Mucosa of descending colon (tissue), 3 donors: ENCODE data around the gene KCNJ6. TPM values are rescaled to one million over a fixed set of nuclear protein-coding genes. Genes with fewer than 3 reads are reported as not detected.
"Not testable (repeated sequence)": the region's sequence is repeated elsewhere in the genome, so short reads cannot be mapped to it uniquely, and the experiment has no call there.

Experiments
- ATAC-seq: fragments of 200-7000 bp; cut with Tn5 transposase; one replicate; pipeline ENCODE4 v1.9.1; 2020; ENCODE audit warnings: mild to moderate bottlenecking, moderate library complexity
- DNase-seq, 3 donors: peaks; one replicate each; pipeline ENCODE4 v3.0.0-alpha.2; 2020
- H3K36me3 ChIP-seq: fragments of 200-600 bp; one replicate; pipeline ENCODE4 v1.8.0; 2021; ENCODE audit warnings: low read depth, mild to moderate bottlenecking
- H3K4me1 ChIP-seq: fragments of 200-600 bp; one replicate; pipeline ENCODE4 v1.8.0; 2021; ENCODE audit warnings: low read depth, mild to moderate bottlenecking
- H3K4me3 ChIP-seq: fragments of 200-600 bp; one replicate; pipeline ENCODE4 v1.8.0; 2021; ENCODE audit warnings: mild to moderate bottlenecking
- H3K9me3 ChIP-seq: fragments of 200-600 bp; one replicate; pipeline ENCODE4 v1.8.0; 2021; ENCODE audit warnings: mild to moderate bottlenecking
- CTCF ChIP-seq: fragments of 200-600 bp; IDR thresholded peaks from one replicate; pipeline ENCODE4 v1.8.0; 2022; ENCODE audit warnings: antibody characterized with exemption, mild to moderate bottlenecking
- intact Hi-C, 2 donors: fragments of 100-400 bp; cut with DNase I in 1 of 2; cut with micrococcal nuclease in 1 of 2; formaldehyde crosslinking; loops; one replicate each; pipeline versions ENCODE4 v1.11.0 to v1.11.1; 2022; cut with DNase I, micrococcal nuclease
- total RNA-seq, 3 donors: library from RNA; stranded (reverse); fragmentation: NEBNext Ultra II Directional in 2 of 3; extraction: Animal tissue kit (Norgen Biotek cat#: 25700) in 2 of 3; gene quantifications; one replicate each; pipeline versions ENCODE4 v1.2.1 to v1.2.4, GENCODE V29; 2021 to 2023
- donor health status: DM: no; HTN: no; CAD: no; lungs with moderate emphysema.
- donor health status: DM: no; HTN: no; CAD: no.
- donor health status: DM: no; HTN: yes; CAD: no.

The KCNJ6 gene
- total RNA-seq, 3 donors from 2014 or later = 0.09 to 0.19 (median 0.14) TPM

GRCh38 chr21:37667380-37667779 lies 248.9 kb downstream of the KCNJ6 start:
- Histone ChIP-seq H3K9me3 (no peaks in the 10 kb centered on the region), H3K4me3 (no peak overlapping the region), H3K36me3 (no peaks in the 10 kb centered on the region), H3K4me1 (no peaks in the 10 kb centered on the region)
- no peak for TF ChIP-seq CTCF
- DNase-seq (no peak), ATAC-seq (no peak)
- intact Hi-C loops = no loop called here

- Histone ChIP-seq H3K36me3 (no peaks in the 10 kb centered on the region), H3K9me3 (no peaks in the 10 kb centered on the region), H3K4me3 (no peak overlapping the region), H3K4me1 (no peaks in the 10 kb centered on the region)
- no peak for TF ChIP-seq CTCF
- intact Hi-C loops = no loop called here
- DNase-seq = no peak
- no peak for ATAC-seq
Measured at GRCh38 chr21:37665230-37666024, 250.8 kb downstream of the KCNJ6 start.

- H3K9me3 ChIP-seq, H3K36me3 ChIP-seq, intact Hi-C loops, DNase-seq, H3K4me3 ChIP-seq, ATAC-seq, H3K4me1 ChIP-seq: not testable (repeated sequence)
Measured at GRCh38 chr21:37662227-37662626, 254.0 kb downstream of the KCNJ6 start.

GRCh38 chr21:37660709-37661108 lies 255.5 kb downstream of the KCNJ6 start:
- ATAC-seq = no peak
- Histone ChIP-seq H3K4me3 (no peak overlapping the region), H3K4me1 (no peaks in the 10 kb centered on the region), H3K36me3 (no peaks in the 10 kb centered on the region), H3K9me3 (no peaks in the 10 kb centered on the region)
- DNase-seq = no peak
- no peak for TF ChIP-seq CTCF
- intact Hi-C loops = no loop called here

- Histone ChIP-seq H3K4me3 (no peak overlapping the region), H3K4me1 (no peaks in the 10 kb centered on the region), H3K36me3 (no peaks in the 10 kb centered on the region), H3K9me3 (no peaks in the 10 kb centered on the region)
- ATAC-seq (no peak), DNase-seq (no peak)
- intact Hi-C loops = no loop called here
- no peak for TF ChIP-seq CTCF
Measured at GRCh38 chr21:37659874-37660273, 256.4 kb downstream of the KCNJ6 start.

GRCh38 chr21:37658817-37659458 lies 257.3 kb downstream of the KCNJ6 start:
- no peak overlapping the region for H3K4me3 ChIP-seq
- DNase-seq (no peak), ATAC-seq (peak; percentile 21)
- no peaks in the 10 kb centered on the region for H3K4me1 ChIP-seq
- H3K9me3 ChIP-seq = no peaks in the 10 kb centered on the region
- TF ChIP-seq CTCF = no peak
- intact Hi-C loops = no loop called here
- H3K36me3 ChIP-seq = no peaks in the 10 kb centered on the region
